Breast epithelium (tissue), 4 donors: ENCODE measurements around the gene EML6. TPM values are rescaled to one million over a fixed set of nuclear protein-coding genes. Genes with fewer than 3 reads are reported as not detected.

Experiments used
- DNase-seq, 2 donors: peaks; one replicate each; pipeline ENCODE4 v3.0.0-alpha.2; 2019; ENCODE audit warnings: low spot score in 2 of 2
- H3K27ac ChIP-seq, 2 donors: fragments of 200-600 bp; sonication (generic) in 1 of 2; one replicate each; pipeline ENCODE4 v1.5.1; 2016 to 2019; ENCODE audit warnings: mild to moderate bottlenecking in 1 of 2
- H3K27me3 ChIP-seq, 2 donors: fragments of 200-600 bp; sonication (generic) in 1 of 2; one replicate each; pipeline versions ENCODE4 v1.5.1 to v1.6.0; 2017 to 2019; ENCODE audit warnings: control low read depth in 1 of 2, mild to moderate bottlenecking in 1 of 2
- H3K36me3 ChIP-seq: fragments of 200-600 bp; one replicate; pipeline ENCODE4 v1.5.1; 2019
- H3K4me1 ChIP-seq, 2 donors: fragments of 200-600 bp; sonication (generic); one replicate each; pipeline ENCODE4 v1.5.1; 2016 to 2019; ENCODE audit warnings: control low read depth in 1 of 2
- H3K4me3 ChIP-seq, 3 donors: fragments of 200-600 bp; sonication (generic); 1 replicate in 2 of 3; 2 replicates in 1 of 3; pipeline ENCODE4 v1.5.1; 2016 to 2019; ENCODE audit warnings: mild to moderate bottlenecking in 3 of 3, moderate library complexity in 2 of 3
- H3K9me3 ChIP-seq, 2 donors: fragments of 200-600 bp; sonication (generic) in 1 of 2; one replicate each; pipeline ENCODE4 v1.5.1; 2016 to 2019; ENCODE audit warnings: control low read depth in 1 of 2
- POLR2A ChIP-seq: fragments of 450-650 bp; IDR thresholded peaks from one replicate; pipeline ENCODE4 v1.6.1; 2016; ENCODE audit warnings: antibody characterized with exemption, mild to moderate bottlenecking, moderate library complexity
- POLR2AphosphoS5 ChIP-seq, 3 donors: sonication (generic); formaldehyde crosslinking; IDR thresholded peaks; one replicate each; pipeline ENCODE4 v1.6.1; 2017; ENCODE audit warnings: antibody characterized with exemption in 3 of 3
- intact Hi-C: fragments of 100-400 bp; cut with DNase I; formaldehyde crosslinking; loops from one replicate; pipeline ENCODE4 v1.15.1; 2023; ENCODE audit warnings: low total_unique reads
- total RNA-seq, 3 donors: library from RNA; depleted of rRNA; stranded (reverse); fragments of >200 nt; gene quantifications; one replicate each; pipeline ENCODE4 v1.1.0, GENCODE V29; 2016
- TF ChIP-seq, protein P1 (sequence below), 3 donors: fragments of 450-650 bp; IDR thresholded peaks; one replicate each; pipeline ENCODE4 v1.5.1; 2016 to 2017; ENCODE audit warnings: antibody characterized with exemption in 3 of 3, mild to moderate bottlenecking in 3 of 3, moderate library complexity in 3 of 3

The EML6 gene
- total RNA-seq, 3 donors from 2014 or later: 1.9 to 5.9 (median 2.3) TPM

DNA sequence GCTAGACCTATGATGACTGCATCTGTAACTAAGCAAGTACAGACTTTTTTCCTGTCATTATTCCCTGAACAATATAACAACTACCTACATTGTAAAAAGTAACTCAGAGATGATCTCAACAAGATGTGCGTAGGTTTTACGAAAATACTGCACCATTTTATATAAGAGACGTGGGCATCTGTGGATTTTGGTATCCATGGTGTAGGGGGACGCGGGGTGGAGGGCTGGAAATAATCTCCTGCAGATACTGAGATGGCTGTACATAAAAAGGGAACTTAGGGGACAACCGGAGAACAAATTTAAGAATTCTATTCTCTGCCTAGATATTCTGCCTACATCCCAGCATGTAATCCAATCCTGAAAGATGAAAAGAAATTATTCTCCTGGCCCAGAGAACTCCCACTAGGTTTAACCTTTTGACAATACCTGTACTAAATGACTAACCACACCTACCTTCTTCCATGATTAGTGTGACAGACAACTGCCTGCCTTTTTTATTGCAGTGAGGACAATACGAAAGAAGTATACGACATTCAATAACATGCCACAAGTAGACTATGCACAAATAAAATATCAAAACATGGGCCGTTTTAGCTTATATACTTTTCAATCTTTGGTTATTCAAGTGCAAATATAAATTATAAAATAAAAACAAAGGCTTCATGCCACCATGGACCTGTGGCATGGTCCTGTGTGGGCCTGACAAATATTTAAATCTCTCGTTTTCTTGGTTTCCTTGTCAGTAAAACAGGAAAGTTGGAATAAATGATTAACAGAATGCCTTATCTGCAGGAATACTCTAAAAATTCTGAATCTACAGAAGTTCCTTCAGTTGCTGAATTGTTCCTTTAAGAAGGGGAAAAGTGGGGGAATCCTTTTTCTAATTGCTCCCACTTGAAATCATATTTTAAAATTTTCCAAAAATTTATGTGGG, 280.5 kb downstream of the EML6 start:
- intact Hi-C loops: no loop called here
- TF ChIP-seq POLR2A: no peak
- TF ChIP-seq, protein P1, sequence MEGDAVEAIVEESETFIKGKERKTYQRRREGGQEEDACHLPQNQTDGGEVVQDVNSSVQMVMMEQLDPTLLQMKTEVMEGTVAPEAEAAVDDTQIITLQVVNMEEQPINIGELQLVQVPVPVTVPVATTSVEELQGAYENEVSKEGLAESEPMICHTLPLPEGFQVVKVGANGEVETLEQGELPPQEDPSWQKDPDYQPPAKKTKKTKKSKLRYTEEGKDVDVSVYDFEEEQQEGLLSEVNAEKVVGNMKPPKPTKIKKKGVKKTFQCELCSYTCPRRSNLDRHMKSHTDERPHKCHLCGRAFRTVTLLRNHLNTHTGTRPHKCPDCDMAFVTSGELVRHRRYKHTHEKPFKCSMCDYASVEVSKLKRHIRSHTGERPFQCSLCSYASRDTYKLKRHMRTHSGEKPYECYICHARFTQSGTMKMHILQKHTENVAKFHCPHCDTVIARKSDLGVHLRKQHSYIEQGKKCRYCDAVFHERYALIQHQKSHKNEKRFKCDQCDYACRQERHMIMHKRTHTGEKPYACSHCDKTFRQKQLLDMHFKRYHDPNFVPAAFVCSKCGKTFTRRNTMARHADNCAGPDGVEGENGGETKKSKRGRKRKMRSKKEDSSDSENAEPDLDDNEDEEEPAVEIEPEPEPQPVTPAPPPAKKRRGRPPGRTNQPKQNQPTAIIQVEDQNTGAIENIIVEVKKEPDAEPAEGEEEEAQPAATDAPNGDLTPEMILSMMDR (IDR thresholded peaks at IDR 0.05): no peak
- TF ChIP-seq POLR2AphosphoS5 (IDR thresholded peaks at IDR 0.05): no peak
- Histone ChIP-seq H3K27me3 (no peaks in the 10 kb centered on the region), H3K4me1 (no peaks in the 10 kb centered on the region), H3K36me3 (no peaks in the 10 kb centered on the region), H3K9me3 (no peaks in the 10 kb centered on the region), H3K4me3 (no peak overlapping the region), H3K27ac (peak overlapping the region in 1 of 2 donors; percentile 22)
- DNase-seq: no peak

DNA sequence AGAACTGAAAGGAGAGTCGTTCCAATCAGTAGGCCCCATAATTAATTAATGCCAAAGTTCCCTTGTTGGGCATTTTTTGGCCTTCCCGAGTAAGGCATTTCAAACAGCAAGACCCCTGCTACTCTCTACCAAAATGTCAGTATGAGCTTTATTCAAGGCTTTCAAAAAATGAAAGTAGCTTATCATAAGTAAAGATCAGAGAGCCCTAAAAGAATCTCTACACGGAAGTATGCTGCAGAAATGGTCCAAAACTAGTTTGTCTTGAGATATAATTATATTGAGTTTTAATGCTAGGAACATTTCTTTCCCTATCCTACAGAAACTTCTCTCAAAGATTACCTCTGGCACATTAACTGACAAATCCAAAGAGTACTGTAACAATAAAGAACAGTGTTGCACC, 282.8 kb downstream of the EML6 start:
- intact Hi-C loops: no loop called here
- H3K9me3 ChIP-seq: no peaks in the 10 kb centered on the region
- peaks cover 0 to 12% of the 10 kb centered on the region in 2 donors for H3K4me1 ChIP-seq
- peak overlapping the region in 1 of 3 donors; percentile 10 for H3K4me3 ChIP-seq
- H3K27me3 ChIP-seq: no peaks in the 10 kb centered on the region
- DNase-seq: no peak
- TF ChIP-seq POLR2AphosphoS5 (IDR thresholded peaks at IDR 0.05) (no peak), POLR2A (no peak)
- TF ChIP-seq, protein P1 (IDR thresholded peaks at IDR 0.05): no peak
- H3K27ac ChIP-seq: peak overlapping the region; percentile 0 to 84
- no peaks in the 10 kb centered on the region for H3K36me3 ChIP-seq

DNA sequence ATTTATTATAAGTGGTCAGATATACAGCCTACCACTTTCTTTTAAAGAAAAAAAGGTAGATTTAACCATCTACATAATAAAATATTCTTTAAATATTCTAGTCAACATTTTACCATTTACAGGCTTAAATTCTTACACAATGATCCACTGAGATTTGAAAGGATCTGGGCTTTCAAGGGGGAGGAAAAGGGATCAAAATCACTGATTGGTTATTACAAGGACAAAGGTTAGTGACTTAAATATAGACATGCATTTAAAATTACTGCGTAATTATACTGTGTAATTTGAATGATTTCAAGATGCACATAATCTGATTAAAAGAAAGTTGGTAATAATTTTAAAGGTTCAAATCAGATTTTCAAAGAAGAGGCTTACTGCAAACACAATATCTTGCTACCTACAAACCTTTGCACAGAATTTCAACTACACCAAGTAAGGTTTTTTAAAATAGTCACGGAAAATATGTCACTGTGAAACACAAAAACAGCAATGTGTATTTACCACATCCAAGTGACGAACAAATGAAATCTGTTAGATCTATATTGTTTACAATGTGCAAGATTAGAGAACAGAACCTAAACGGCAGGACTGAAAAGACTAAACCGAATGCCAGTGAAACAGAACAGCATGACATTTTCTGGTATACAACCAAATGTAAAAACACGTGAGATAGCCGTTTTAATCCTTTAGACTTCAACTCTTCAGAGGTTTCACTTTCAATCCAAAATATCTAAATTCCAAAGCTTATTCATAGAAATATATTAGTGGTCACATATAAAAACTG, 286.0 kb downstream of the EML6 start:
- peak overlapping the region; percentile 14 to 57 (median 46) for H3K4me3 ChIP-seq
- no peaks in the 10 kb centered on the region for H3K27me3 ChIP-seq
- no peak for TF ChIP-seq POLR2AphosphoS5 (IDR thresholded peaks at IDR 0.05)
- TF ChIP-seq, protein P1 (IDR thresholded peaks at IDR 0.05): no peak
- TF ChIP-seq POLR2A: no peak
- no peak for DNase-seq
- H3K9me3 ChIP-seq: no peaks in the 10 kb centered on the region
- peaks cover 0 to 24% of the 10 kb centered on the region in 2 donors for H3K4me1 ChIP-seq
- intact Hi-C loops: no loop called here
- H3K36me3 ChIP-seq: no peaks in the 10 kb centered on the region
- H3K27ac ChIP-seq: peak overlapping the region; percentile 56 to 84

DNA sequence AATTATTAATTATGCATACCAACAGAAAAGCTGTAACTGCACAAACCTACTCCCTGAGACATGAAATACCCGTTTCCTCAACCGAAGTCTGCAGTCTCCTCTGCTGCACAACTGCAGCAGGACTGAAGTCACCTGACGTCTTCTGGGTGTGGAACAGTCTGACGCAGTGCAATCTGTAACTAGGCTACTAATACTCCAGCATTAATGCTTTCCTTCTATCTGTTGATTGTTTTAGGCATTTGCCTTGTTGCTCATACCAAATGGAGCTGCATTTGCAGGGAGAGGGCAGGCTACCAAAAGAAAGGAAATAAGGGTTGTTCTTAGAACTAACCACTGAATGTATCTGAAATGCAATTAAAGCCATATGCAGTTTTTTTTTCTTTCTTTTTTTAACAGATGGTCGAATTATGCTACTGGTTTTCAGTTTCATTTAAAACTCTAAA, 286.7 kb downstream of the EML6 start:
- TF ChIP-seq POLR2A: no peak
- TF ChIP-seq POLR2AphosphoS5 (IDR thresholded peaks at IDR 0.05): peak in 2 of 3 donors; percentile 36 to 79
- TF ChIP-seq, protein P1 (IDR thresholded peaks at IDR 0.05): no peak
- intact Hi-C loops: no loop called here
- DNase-seq: peak in 1 of 2 donors; percentile 60
- H3K4me1 ChIP-seq: peaks cover 0 to 24% of the 10 kb centered on the region in 2 donors
- H3K27me3 ChIP-seq: no peaks in the 10 kb centered on the region
- peak overlapping the region; percentile 14 to 57 (median 46) for H3K4me3 ChIP-seq
- H3K36me3 ChIP-seq: no peaks in the 10 kb centered on the region
- no peaks in the 10 kb centered on the region for H3K9me3 ChIP-seq
- peak overlapping the region; percentile 56 to 84 for H3K27ac ChIP-seq
